HG02884 (cell line): ENCODE data around the gene MATN3.

Experiments used
- ATAC-seq: cut with Tn5 transposase; IDR thresholded peaks from one replicate; pipeline ENCODE4 v1.9.1; 2021; ENCODE audit warnings: mild to moderate bottlenecking, moderate library complexity; ENCODE audit not compliant: unreplicated experiment

Gene MATN3

GRCh38 chr2:20008703-20009102 lies 3.8 kb downstream of the MATN3 start:
- no peak for ATAC-seq

- no peak for ATAC-seq
Observed at GRCh38 chr2:20005891-20006470, 6.5 kb downstream of the MATN3 start.

GRCh38 chr2:20005067-20005627 lies 7.3 kb downstream of the MATN3 start:
- ATAC-seq: no peak

GRCh38 chr2:20001361-20001863 lies 11.1 kb downstream of the MATN3 start:
- no peak for ATAC-seq

- no peak for ATAC-seq
Observed at GRCh38 chr2:19993731-19994130, 18.7 kb downstream of the MATN3 start.

GRCh38 chr2:19991895-19992294 lies 20.6 kb downstream of the MATN3 start:
- ATAC-seq: no peak

GRCh38 chr2:19990416-19990728 lies 22.1 kb downstream of the MATN3 start:
- ATAC-seq: no peak

GRCh38 chr2:19989667-19990415 lies 22.6 kb downstream of the MATN3 start, which contains the start of gene WDR35:
WDR35 (minus strand) TSS chr2:19990105; CDS start chr2:19990015, 90 bp downstream.
- ATAC-seq: peak; percentile 87

- ATAC-seq: no peak
Observed at GRCh38 chr2:19989342-19989666, 23.2 kb downstream of the MATN3 start.

GRCh38 chr2:19988600-19988999 lies 23.9 kb downstream of the MATN3 start:
- ATAC-seq: no peak

GRCh38 chr2:19987936-19988335 lies 24.5 kb downstream of the MATN3 start:
- ATAC-seq: peak; percentile 63

- ATAC-seq: no peak
Observed at GRCh38 chr2:19982268-19982667, 30.2 kb downstream of the MATN3 start.

GRCh38 chr2:19979932-19980331 lies 32.5 kb downstream of the MATN3 start:
- no peak for ATAC-seq

GRCh38 chr2:19973466-19973865 lies 39.0 kb downstream of the MATN3 start:
- no peak for ATAC-seq

- ATAC-seq: no peak
Observed at GRCh38 chr2:19971691-19972090, 40.8 kb downstream of the MATN3 start.

GRCh38 chr2:19963386-19963785 lies 49.1 kb downstream of the MATN3 start:
- no peak for ATAC-seq

- peak; percentile 97 for ATAC-seq
Observed at GRCh38 chr2:19955544-19956422, 56.7 kb downstream of the MATN3 start.

- no peak for ATAC-seq
Observed at GRCh38 chr2:19949071-19949470, 63.4 kb downstream of the MATN3 start.

- no peak for ATAC-seq
Observed at GRCh38 chr2:19947184-19947940, 65.1 kb downstream of the MATN3 start.

- no peak for ATAC-seq
Observed at GRCh38 chr2:19944205-19944845, 68.1 kb downstream of the MATN3 start.
